Ovary (tissue), 9 donors: ENCODE measurements around the gene RGS17. TPM values are rescaled to one million over a fixed set of nuclear protein-coding genes. Genes with fewer than 3 reads are reported as not detected.
"Not testable (repeated sequence)": the region's sequence is repeated elsewhere in the genome, so short reads cannot be mapped to it uniquely, and the experiment has no call there.

Experiments
- DNase-seq, 5 donors: peaks; one replicate each; pipeline ENCODE4 v3.0.0-alpha.2; 2019 to 2020
- H3K27ac ChIP-seq, 2 donors: fragments of 200-600 bp; one replicate each; pipeline versions ENCODE4 v1.5.1 to v1.8.0; 2019 to 2022
- H3K27me3 ChIP-seq: fragments of 200-600 bp; one replicate; pipeline ENCODE4 v1.8.0; 2022
- H3K36me3 ChIP-seq: fragments of 200-600 bp; sonication (generic); one replicate; pipeline ENCODE4 v1.5.1; 2019
- H3K4me1 ChIP-seq: one replicate; pipeline ENCODE4 v1.8.1; 2013; ENCODE audit warnings: mild to moderate bottlenecking, moderate library complexity; ENCODE audit not compliant: insufficient read depth
- H3K4me3 ChIP-seq: fragments of 200-600 bp; sonication (generic); one replicate; pipeline ENCODE4 v1.5.1; 2017
- H3K9me3 ChIP-seq, 2 donors: fragments of 200-600 bp in 1 of 2; sonication (generic) in 1 of 2; one replicate each; pipeline versions ENCODE4 v1.5.1 to v1.8.1; 2013 to 2019; ENCODE audit warnings: mild to moderate bottlenecking in 1 of 2, moderate library complexity in 1 of 2
- CTCF ChIP-seq, 3 donors: fragments of 450-650 bp in 2 of 3; fragments of 200-600 bp in 1 of 3; IDR thresholded peaks; one replicate each; pipeline versions ENCODE4 v1.5.1 to v1.8.0; 2016 to 2022; ENCODE audit warnings: antibody characterized with exemption in 3 of 3, mild to moderate bottlenecking in 1 of 3
- EP300 ChIP-seq: sonication (generic); formaldehyde crosslinking; IDR thresholded peaks from one replicate; pipeline ENCODE4 v1.6.1; 2017; ENCODE audit warnings: antibody characterized with exemption
- POLR2A ChIP-seq: fragments of 450-650 bp; IDR thresholded peaks from one replicate; pipeline ENCODE4 v1.6.1; 2017; ENCODE audit warnings: antibody characterized with exemption, mild to moderate bottlenecking, moderate library complexity
- WGBS, 3 donors: extraction: QIAGEN DNeasy Blood & Tissue Kit in 1 of 3; methylation state at CpG; one replicate each; pipeline versions ENCODE4 v1.1.5 to v1.1.7; 2013 to 2017; 5-methylcytosine and 5-hydroxymethylcytosine counted together
- intact Hi-C, 4 donors: fragments of 100-400 bp; cut with DNase I; formaldehyde crosslinking; loops; one replicate each; pipeline versions ENCODE4 v1.11.0 to v1.15.1; 2022 to 2023
- polyA plus RNA-seq, 2 donors: library from polyadenylated mRNA; stranded (reverse); fragments of 200-250 nt in 1 of 2; fragments of 350-450 nt in 1 of 2; fragmentation: Illumina TruSeq in 1 of 2; extraction: RNeasy Lipid Tissue Mini Kit (QIAGEN cat#74804) in 1 of 2; gene quantifications; one replicate each; pipeline ENCODE4 v1.2.3, GENCODE V29; 2013 to 2014
- total RNA-seq, 7 donors: library from RNA; depleted of rRNA in 2 of 7; stranded (reverse); fragments of >200 nt in 2 of 7; fragmentation: NEBNext Ultra II Directional in 3 of 7; extraction: Animal tissue kit (Norgen Biotek cat#: 25700) in 3 of 7; gene quantifications; one replicate each; pipeline versions ENCODE4 v1.1.0 to v1.2.4, GENCODE V29; 2016 to 2023
- donor health status: DM: no; HTN: no; CAD: no; lungs with moderate emphysema.
- donor health status: DM: no; HTN: no; CAD: no.
- donor health status: Bipolar disorder and iron deficiency.
- donor health status: DM: yes; HTN: yes; CAD: no.
- donor health status: DM: no; HTN: no; CAD: no.
- donor health status: DM: yes; HTN: yes; CAD: no.

Gene RGS17
- total and polyA plus RNA-seq, 9 donors: 0.30 to 0.95 (median 0.46) TPM

- Histone ChIP-seq H3K9me3 (no peaks in the 10 kb centered on the region), H3K4me3 (no peak overlapping the region), H3K36me3 (no peaks in the 10 kb centered on the region), H3K4me1 (no peaks in the 10 kb centered on the region), H3K27ac (no peak overlapping the region), H3K27me3 (no peaks in the 10 kb centered on the region)
- intact Hi-C loops: no loop called here
- 95 to 96% (median 96%) methylated on average over 4 of the region's 4 CpGs for WGBS, 3 donors
- no peak for DNase-seq
- no peak for TF ChIP-seq EP300
- no peak for TF ChIP-seq CTCF (IDR thresholded peaks at IDR 0.05)
- TF ChIP-seq POLR2A: no peak
Measured at GRCh38 chr6:152975204-152975915, 155.7 kb downstream of the RGS17 start.

GRCh38 chr6:152973916-152974315 is 157.2 kb downstream of the RGS17 start:
- Histone ChIP-seq H3K9me3 (peaks cover 0 to 4% of the 10 kb centered on the region in 2 donors), H3K4me3 (no peak overlapping the region), H3K4me1 (no peaks in the 10 kb centered on the region), H3K27me3 (no peaks in the 10 kb centered on the region), H3K27ac (no peak overlapping the region), H3K36me3 (no peaks in the 10 kb centered on the region)
- no peak for TF ChIP-seq CTCF (IDR thresholded peaks at IDR 0.05)
- no peak for DNase-seq
- intact Hi-C loops: no loop called here
- WGBS, 3 donors: 100% methylated on average over 1 of the region's 1 CpG

DNA sequence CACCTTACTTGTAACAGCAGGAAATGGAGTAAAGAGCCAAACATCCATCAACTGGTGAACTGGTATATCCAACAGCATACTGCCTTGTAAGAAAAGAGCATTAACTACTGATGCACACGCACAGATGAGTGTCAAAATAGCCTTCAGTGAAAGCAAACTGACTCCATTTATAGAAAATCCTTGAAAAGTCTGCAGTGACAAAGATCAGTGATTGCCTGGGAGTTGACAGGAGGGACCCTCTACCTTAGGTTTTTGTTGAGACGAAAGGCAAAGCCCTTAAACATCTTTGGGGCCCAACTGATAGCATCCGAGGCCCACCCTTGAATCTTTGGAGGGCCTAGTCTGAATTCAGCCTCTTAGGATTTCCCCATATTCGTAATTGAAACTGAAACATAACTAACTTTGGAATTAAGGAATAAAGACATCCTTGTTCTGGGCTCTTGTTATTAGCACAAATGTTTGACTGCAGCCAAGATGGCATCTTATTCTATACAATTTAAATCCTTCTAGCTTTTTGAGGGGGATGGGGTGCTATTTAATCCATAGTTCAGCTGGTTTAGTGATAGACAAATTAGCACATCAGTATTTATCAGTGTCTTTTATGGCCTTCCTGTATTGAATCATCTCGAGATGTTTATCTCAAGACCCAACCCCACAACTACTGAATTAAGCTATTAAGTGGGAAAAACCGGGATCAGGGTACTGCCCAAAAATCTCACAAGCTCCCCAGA is 161.2 kb downstream of the RGS17 start:
- intact Hi-C loops: no loop called here
- Histone ChIP-seq H3K4me3 (no peak overlapping the region), H3K27ac (no peak overlapping the region), H3K36me3 (no peaks in the 10 kb centered on the region), H3K4me1 (no peaks in the 10 kb centered on the region), H3K9me3 (peaks cover 0 to 4% of the 10 kb centered on the region in 2 donors), H3K27me3 (no peaks in the 10 kb centered on the region)
- 95 to 99% (median 97%) methylated on average over 6 of the region's 6 CpGs for WGBS, 3 donors
- DNase-seq: no peak
- TF ChIP-seq CTCF (IDR thresholded peaks at IDR 0.05) (no peak), POLR2A (no peak), EP300 (no peak)

DNA sequence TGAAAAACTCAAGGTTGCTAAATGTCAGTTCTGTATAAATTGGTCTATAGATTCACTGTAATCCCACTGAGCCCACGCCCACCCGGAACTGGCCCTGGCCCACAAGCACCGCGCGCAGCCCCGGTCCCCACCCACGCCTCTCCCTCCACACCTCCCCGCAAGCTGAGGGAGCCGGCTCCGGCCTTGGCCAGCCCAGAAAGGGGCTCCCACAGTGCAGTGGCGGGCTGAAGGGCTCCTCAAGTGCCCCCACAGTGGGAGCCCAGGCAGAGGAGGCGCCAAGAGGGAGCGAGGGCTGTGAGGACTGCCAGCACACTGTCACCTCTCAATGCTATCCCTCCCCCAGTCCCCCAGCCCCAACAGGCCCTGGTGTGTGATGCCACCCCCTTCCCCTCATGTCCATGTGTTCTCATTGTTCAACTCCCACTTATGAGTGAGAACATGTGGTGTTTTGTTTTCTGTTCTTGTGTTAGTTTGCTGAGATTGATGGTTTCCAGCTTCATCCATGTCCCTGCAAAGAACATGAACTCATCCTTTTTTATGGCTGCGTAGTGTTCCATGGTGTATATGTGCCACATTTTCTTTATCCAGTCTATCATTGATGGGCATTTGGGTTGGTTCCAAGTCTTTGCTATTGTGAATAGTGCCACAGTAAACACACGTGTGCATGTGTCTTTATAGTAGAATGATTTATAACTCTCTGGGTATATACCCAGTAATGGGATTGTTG is 164.8 kb downstream of the RGS17 start:
- H3K36me3 ChIP-seq, H3K4me3 ChIP-seq, H3K27ac ChIP-seq, H3K4me1 ChIP-seq, intact Hi-C loops, H3K27me3 ChIP-seq, H3K9me3 ChIP-seq, DNase-seq: not testable (repeated sequence)
- 89 to 95% (median 91%) methylated on average over 15 of the region's 15 CpGs for WGBS, 3 donors
